GM12878 (cell line): Measurements from ENCODE around the gene COL25A1. TPM values are rescaled to one million over a fixed set of nuclear protein-coding genes. Genes with fewer than 3 reads are reported as not detected.

Experiments
- ATAC-seq: fragments of 200-7000 bp; cut with Tn5 transposase; 3 replicates; pipeline ENCODE4 v1.9.1; 2020; ENCODE audit warnings: mild to moderate bottlenecking, moderate library complexity
- BruUV-seq: library from RNA; stranded (reverse); fragments of 400-500 nt; replicated peaks from 2 replicates; lab custom pipeline; 2021; lab: Mats Ljungman, UMichigan
- CTCF ChIA-PET: fragments of 300-600 bp; sonication (Branson Sonifier 250); formaldehyde crosslinking; extraction: SDS; loops from one replicate; lab custom pipeline; 2021; ENCODE audit warnings: inconsistent platforms; lab: Yijun Ruan, JAX
- POLR2A ChIA-PET: fragments of 350-600 bp; formaldehyde crosslinking; extraction: SDS; loops from one replicate; lab custom pipeline; 2021; ENCODE audit warnings: inconsistent platforms; lab: Charles Lee
- RAD21 ChIA-PET: fragments of 300-600 bp; sonication (Branson Sonifier 250); formaldehyde crosslinking; loops from one replicate; lab custom pipeline; 2023; ENCODE audit warnings: antibody characterized with exemption; ENCODE audit not compliant: unreplicated experiment; lab: Charles Lee
- SMC1A ChIA-PET: fragments of 300-600 bp; sonication (Branson Sonifier 250); formaldehyde crosslinking; loops from one replicate; lab custom pipeline; 2023; ENCODE audit not compliant: unreplicated experiment, uncharacterized antibody; lab: Charles Lee
- DNase-seq: peaks from one replicate; pipeline ENCODE4 v3.0.0-alpha.2; 2011; ENCODE audit warnings: low read depth, low spot score
- FAIRE-seq: peaks from 3 replicates; lab custom pipeline; 2011; peaks lifted over from hg19 to GRCh38; lab: Jason Lieb, UNC
- H2AFZ ChIP-seq: 2 replicates; pipeline ENCODE4 v1.6.0; 2011; ENCODE audit warnings: low read depth, low read length, control low read depth; ENCODE audit not compliant: control insufficient read depth
- H3K27ac ChIP-seq: 2 replicates; pipeline ENCODE4 v1.5.1; 2011; ENCODE audit warnings: control low read depth; ENCODE audit not compliant: control insufficient read depth, insufficient read depth
- H3K27me3 ChIP-seq, 2 experiments: replicated peaks in 1 of 2; 2 replicates each; pipeline versions ENCODE4 v1.6.0 to v1.6.1; 2011; ENCODE audit warnings: low read length in 1 of 2; ENCODE audit not compliant: control insufficient read depth in 2 of 2, insufficient read depth in 2 of 2
- H3K36me3 ChIP-seq, 2 experiments: 2 replicates each; pipeline ENCODE4 v1.5.1; 2011; ENCODE audit warnings: low read length in 1 of 2; ENCODE audit not compliant: control insufficient read depth in 2 of 2, insufficient read depth in 2 of 2
- H3K4me1 ChIP-seq: 2 replicates; pipeline ENCODE4 v1.6.1; 2011; ENCODE audit warnings: mild to moderate bottlenecking, low read length, moderate library complexity, mixed read lengths; ENCODE audit not compliant: control insufficient read depth, insufficient read depth
- H3K4me2 ChIP-seq: 2 replicates; pipeline ENCODE4 v1.6.0; 2011; ENCODE audit warnings: control low read depth; ENCODE audit not compliant: control insufficient read depth, insufficient read depth
- H3K4me3 ChIP-seq: fragments of 200-600 bp; sonication (generic); 2 replicates; pipeline ENCODE4 v1.5.1; 2016
- H3K79me2 ChIP-seq: 2 replicates; pipeline ENCODE4 v1.6.0; 2011; ENCODE audit warnings: low read length; ENCODE audit not compliant: control insufficient read depth, insufficient read depth
- H3K9ac ChIP-seq: 2 replicates; pipeline ENCODE4 v1.8.0; 2011; ENCODE audit warnings: low read length, control low read depth, mixed read lengths; ENCODE audit not compliant: control insufficient read depth, insufficient read depth
- H3K9me3 ChIP-seq: replicated peaks from 3 replicates; pipeline ENCODE4 v1.5.1; 2011; ENCODE audit warnings: mild to moderate bottlenecking, low read length; ENCODE audit not compliant: control insufficient read depth, insufficient read depth
- H4K20me1 ChIP-seq: 2 replicates; pipeline ENCODE4 v1.6.0; 2011; ENCODE audit not compliant: control insufficient read depth, insufficient read depth
- ASH2L ChIP-seq: fragments of 300-600, 200-600 bp; sonication (generic); IDR thresholded peaks from 2 replicates; pipeline ENCODE4 v1.6.1; 2017; ENCODE audit warnings: low read depth, mild to moderate bottlenecking, borderline replicate concordance
- ATF7 ChIP-seq: fragments of 450-650 bp; IDR thresholded peaks from 2 replicates; pipeline ENCODE4 v1.6.1; 2016; ENCODE audit warnings: low read depth, mild to moderate bottlenecking
- BCLAF1 ChIP-seq: fragments of 450-650 bp; IDR thresholded peaks from 2 replicates; pipeline ENCODE4 v1.6.1; 2017; ENCODE audit warnings: antibody characterized with exemption, mild to moderate bottlenecking, moderate library complexity
- CHD4 ChIP-seq: fragments of 200-600 bp; sonication (generic); IDR thresholded peaks from 2 replicates; pipeline ENCODE4 v1.6.1; 2016; ENCODE audit warnings: mild to moderate bottlenecking
- CREB1 ChIP-seq: IDR thresholded peaks from 2 replicates; pipeline ENCODE4 v1.6.1; 2012; ENCODE audit warnings: low read depth, mild to moderate bottlenecking, inconsistent platforms
- JUNB ChIP-seq: IDR thresholded peaks from 2 replicates; pipeline ENCODE4 v1.6.1; 2016; ENCODE audit warnings: antibody characterized with exemption, mild to moderate bottlenecking
- LARP7 ChIP-seq: fragments of 450-650 bp; IDR thresholded peaks from 2 replicates; pipeline ENCODE4 v1.6.1; 2017; ENCODE audit warnings: mild to moderate bottlenecking
- MYC ChIP-seq: IDR thresholded peaks from 2 replicates; pipeline ENCODE4 v1.6.1; 2011; ENCODE audit warnings: mild to moderate bottlenecking, low read length, moderate library complexity, inconsistent platforms; ENCODE audit not compliant: insufficient read depth, insufficient replicate concordance, insufficient read length, severe bottlenecking
- RB1 ChIP-seq: fragments of 450-650 bp; formaldehyde crosslinking; IDR thresholded peaks from 2 replicates; pipeline ENCODE4 v1.6.1; 2017; ENCODE audit warnings: mild to moderate bottlenecking, borderline replicate concordance
- RCOR1 ChIP-seq: conservative IDR thresholded peaks from 2 replicates; pipeline ENCODE4 v1.6.1; 2012; ENCODE audit warnings: low read depth, low read length, improper control_type of control experiment
- RFX5 ChIP-seq: IDR thresholded peaks from 2 replicates; pipeline ENCODE4 v1.6.1; 2011; ENCODE audit warnings: low read depth, low read length, improper control_type of control experiment
- SMC3 ChIP-seq: IDR thresholded peaks from 2 replicates; pipeline ENCODE4 v1.6.1; 2011; ENCODE audit warnings: low read length, improper control_type of control experiment, borderline replicate concordance
- TARDBP ChIP-seq: IDR thresholded peaks from 2 replicates; pipeline ENCODE4 v1.6.1; 2016; ENCODE audit warnings: borderline replicate concordance
- WRNIP1 ChIP-seq: IDR thresholded peaks from 2 replicates; pipeline ENCODE4 v1.6.1; 2011; ENCODE audit warnings: low read depth, low read length, improper control_type of control experiment, borderline replicate concordance
- YBX1 ChIP-seq: fragments of 450-650 bp; IDR thresholded peaks from 2 replicates; pipeline ENCODE4 v1.6.1; 2016; ENCODE audit warnings: antibody characterized with exemption
- ZNF274 ChIP-seq: IDR thresholded peaks from one replicate; pipeline ENCODE4 v1.8.0; 2011; ENCODE audit not compliant: insufficient read length, insufficient read depth
- ZNF384 ChIP-seq: IDR thresholded peaks from 2 replicates; pipeline ENCODE4 v1.6.1; 2012; ENCODE audit warnings: low read depth, mild to moderate bottlenecking, low read length, improper control_type of control experiment, borderline replicate concordance
- ZNF592 ChIP-seq: fragments of 450-650 bp; IDR thresholded peaks from 2 replicates; pipeline ENCODE4 v1.6.1; 2017; ENCODE audit warnings: mild to moderate bottlenecking, moderate library complexity
- ZZZ3 ChIP-seq: IDR thresholded peaks from 2 replicates; pipeline ENCODE4 v1.6.1; 2011; ENCODE audit warnings: low read depth; ENCODE audit not compliant: control insufficient read depth, insufficient read length
- WGBS: methylation state at CpG from one replicate; pipeline ENCODE4 v1.1.6; 2016; ENCODE audit warnings: low lambda C conversion rate; ENCODE audit not compliant: insufficient replicate concordance, insufficient coverage; ENCODE audit errors: missing lambda C conversion rate; 5-methylcytosine and 5-hydroxymethylcytosine counted together
- in situ Hi-C: fragments of 300-500 bp; cut with MboI; formaldehyde crosslinking; loops from 9 replicates; pipeline ENCODE4 v1.14.3; 2018; ENCODE audit warnings: mixed read lengths
- intact Hi-C: fragments of 100-400 bp; cut with micrococcal nuclease; formaldehyde crosslinking; loops from one replicate; pipeline ENCODE4 v1.14.2; 2022; ENCODE audit not compliant: unreplicated experiment
- polyA plus RNA-seq, 11 experiments: library from polyadenylated mRNA; depleted of rRNA in 4 of 11; unstranded in 6 of 11; stranded (reverse) in 5 of 11; fragments of >200 nt; fragmentation: Nextera tagmentation in 4 of 11; fragmentation: Illumina TruSeq in 1 of 11; extraction: Ambion mirVana in 4 of 11; extraction: Trizol in 1 of 11; gene quantifications; 1 replicate in 1 of 11; 2 replicates in 10 of 11; pipeline versions ENCODE4 v1.2.1 to v1.2.3, GENCODE V29; 2011 to 2016; ENCODE audit warnings: inconsistent platforms in 2 of 11, missing spikeins in 2 of 11, low read depth in 1 of 11
- total RNA-seq, 4 experiments: library from RNA; depleted of rRNA in 3 of 4; stranded (reverse); fragments of >200 nt in 3 of 4; fragmentation: Illumina TruSeq in 1 of 4; extraction: Trizol in 1 of 4; gene quantifications; 2 replicates each; pipeline versions ENCODE4 v1.2.1 to v1.2.3, GENCODE V29; 2013 to 2021

Gene COL25A1
- total and polyA plus RNA-seq, 10 of the 15 experiments (the other 5 are each of a cell fraction or from before 2014, with no cell fraction given), result 0.01 to 0.26 (median 0.12) TPM; not detected in 6

GRCh38 chr4:109186458-109186945 lies 116.0 kb downstream of the COL25A1 start (continued):
- TF ChIP-seq ATF7, result no peak
- no peak for TF ChIP-seq BCLAF1
- TF ChIP-seq, all 136 proteins: peak for 0

- H3K36me3 ChIP-seq, result no peaks in the 10 kb centered on the region
- RAD21 ChIA-PET, result no interaction called here
- no peaks in the 10 kb centered on the region for H3K9me3 ChIP-seq
- WGBS, result 0% methylated on average over 7 of the region's 7 CpGs
- H3K79me2 ChIP-seq, result no peaks in the 10 kb centered on the region
- FAIRE-seq (no peak), DNase-seq (no peak), ATAC-seq (no peak)
- SMC1A ChIA-PET, result no interaction called here
- H3K4me1 ChIP-seq, result no peaks in the 10 kb centered on the region
- no peaks in the 10 kb centered on the region for H4K20me1 ChIP-seq
- no peaks in the 10 kb centered on the region for H3K27me3 ChIP-seq
- H3K4me3 ChIP-seq, result no peak overlapping the region
- no peak overlapping the region for H3K4me2 ChIP-seq
- intact Hi-C loops, result no loop called here
- CTCF ChIA-PET, result no interaction called here
- H2AFZ ChIP-seq, result no peak overlapping the region
- POLR2A ChIA-PET, result interaction anchor here (0.6 kb wide), 1 partner anchor 37 kb away, joined by 5 read pairs; no protein-coding TSS in a partner anchor
- BruUV-seq, result no TSS peak
- in situ Hi-C loops, result no loop called here
- H3K27ac ChIP-seq, result no peak overlapping the region
- H3K9ac ChIP-seq, result no peak overlapping the region
- TF ChIP-seq WRNIP1, result no peak
- TF ChIP-seq TARDBP, result no peak
- TF ChIP-seq RB1, result no peak
- TF ChIP-seq JUNB, result no peak
- no peak for TF ChIP-seq LARP7
- no peak for TF ChIP-seq ZNF592
- TF ChIP-seq CHD4, result no peak
- TF ChIP-seq ASH2L, result no peak
- no peak for TF ChIP-seq ZNF274
- TF ChIP-seq ZZZ3, result no peak
- no peak for TF ChIP-seq CREB1
- no peak for TF ChIP-seq ZNF384
- TF ChIP-seq SMC3, result no peak
- TF ChIP-seq YBX1, result no peak
- no peak for TF ChIP-seq MYC
- TF ChIP-seq RCOR1, result no peak
- TF ChIP-seq RFX5, result no peak
Measured at GRCh38 chr4:109185951-109186350, 116.5 kb downstream of the COL25A1 start.
